GM06990 (cell line): ENCODE measurements around the gene EXOC3L1.

Experiments
- DNase-seq: peaks from one replicate; pipeline ENCODE4 v3.0.0-alpha.2; 2011; ENCODE audit not compliant: insufficient read length; ENCODE audit errors: extremely low read depth
- H3K27me3 ChIP-seq: replicated peaks from 2 replicates; pipeline ENCODE4 v1.6.0; 2011; ENCODE audit warnings: low read length; ENCODE audit not compliant: control insufficient read depth, insufficient read depth
- H3K36me3 ChIP-seq: 2 replicates; pipeline ENCODE4 v1.5.1; 2011; ENCODE audit warnings: low read length; ENCODE audit not compliant: control insufficient read depth, insufficient read depth
- H3K4me3 ChIP-seq: replicated peaks from 2 replicates; pipeline ENCODE4 v1.5.1; 2011; ENCODE audit warnings: low read depth, mild to moderate bottlenecking, control low read depth, low read length
- TF ChIP-seq, protein P1 (sequence below): IDR thresholded peaks from 2 replicates; pipeline ENCODE4 v1.5.1; 2011; ENCODE audit warnings: low read length, control low read depth, mild to moderate bottlenecking, inconsistent platforms; ENCODE audit not compliant: insufficient read depth, poor library complexity, severe bottlenecking

Gene EXOC3L1

GRCh38 chr16:67211674-67212073, 21.7 kb upstream of the EXOC3L1 start:
- Histone ChIP-seq H3K36me3 (peaks cover under 1% of the 10 kb centered on the region; the same call in 1 of the 2 replicates), H3K4me3 (no peak overlapping the region), H3K27me3 (no peaks in the 10 kb centered on the region)
- TF ChIP-seq, protein P1, sequence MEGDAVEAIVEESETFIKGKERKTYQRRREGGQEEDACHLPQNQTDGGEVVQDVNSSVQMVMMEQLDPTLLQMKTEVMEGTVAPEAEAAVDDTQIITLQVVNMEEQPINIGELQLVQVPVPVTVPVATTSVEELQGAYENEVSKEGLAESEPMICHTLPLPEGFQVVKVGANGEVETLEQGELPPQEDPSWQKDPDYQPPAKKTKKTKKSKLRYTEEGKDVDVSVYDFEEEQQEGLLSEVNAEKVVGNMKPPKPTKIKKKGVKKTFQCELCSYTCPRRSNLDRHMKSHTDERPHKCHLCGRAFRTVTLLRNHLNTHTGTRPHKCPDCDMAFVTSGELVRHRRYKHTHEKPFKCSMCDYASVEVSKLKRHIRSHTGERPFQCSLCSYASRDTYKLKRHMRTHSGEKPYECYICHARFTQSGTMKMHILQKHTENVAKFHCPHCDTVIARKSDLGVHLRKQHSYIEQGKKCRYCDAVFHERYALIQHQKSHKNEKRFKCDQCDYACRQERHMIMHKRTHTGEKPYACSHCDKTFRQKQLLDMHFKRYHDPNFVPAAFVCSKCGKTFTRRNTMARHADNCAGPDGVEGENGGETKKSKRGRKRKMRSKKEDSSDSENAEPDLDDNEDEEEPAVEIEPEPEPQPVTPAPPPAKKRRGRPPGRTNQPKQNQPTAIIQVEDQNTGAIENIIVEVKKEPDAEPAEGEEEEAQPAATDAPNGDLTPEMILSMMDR, result no peak
- DNase-seq, result no peak

DNA sequence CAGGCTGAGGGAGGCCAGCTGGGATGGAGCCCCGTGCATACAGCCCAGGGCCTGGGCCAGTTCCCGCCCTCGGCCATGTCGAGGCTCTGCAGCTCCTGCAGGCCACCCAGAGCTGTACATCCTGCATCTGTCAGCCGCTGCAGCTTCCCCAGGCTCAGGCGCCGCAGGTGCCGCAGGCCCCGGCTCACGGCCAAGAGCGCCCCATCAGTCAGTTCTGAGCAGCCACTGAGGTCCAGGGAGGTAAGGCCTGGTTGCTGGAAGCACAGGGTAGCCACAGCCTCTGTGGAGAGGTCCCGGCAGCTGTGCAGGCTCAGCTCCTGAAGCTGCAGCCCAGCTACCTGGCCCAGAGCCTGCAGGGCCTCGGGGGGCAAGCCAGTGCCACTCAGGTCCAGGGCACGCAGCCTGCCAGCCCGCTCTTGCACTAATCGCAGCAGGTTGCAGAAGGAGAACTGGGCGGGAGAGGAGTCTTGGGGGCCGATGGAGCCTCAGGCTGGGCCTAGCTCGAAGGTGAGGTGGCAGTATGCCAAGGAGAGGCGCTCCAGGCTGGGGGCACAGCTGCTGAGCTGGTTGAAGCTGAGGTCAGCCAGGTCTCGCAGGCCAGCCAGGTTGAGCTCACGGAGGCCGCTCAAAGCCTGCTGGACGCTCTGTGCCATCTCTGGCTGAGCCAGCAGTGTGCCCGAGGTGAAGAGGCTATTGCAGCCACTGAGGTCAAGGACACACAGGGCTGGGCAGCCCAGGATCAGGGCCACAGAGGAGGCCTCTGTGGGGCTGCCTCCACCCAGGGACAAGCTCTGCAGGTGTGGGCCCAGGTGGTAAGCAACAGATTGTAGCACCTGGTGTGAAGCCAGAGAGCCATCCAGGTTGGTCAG, 20.4 kb upstream of the EXOC3L1 start:
- H3K27me3 ChIP-seq, result no peaks in the 10 kb centered on the region
- DNase-seq, result no peak
- H3K4me3 ChIP-seq, result no peak overlapping the region
- TF ChIP-seq, protein P1, result no peak
- peaks cover 4% of the 10 kb centered on the region for H3K36me3 ChIP-seq

DNA sequence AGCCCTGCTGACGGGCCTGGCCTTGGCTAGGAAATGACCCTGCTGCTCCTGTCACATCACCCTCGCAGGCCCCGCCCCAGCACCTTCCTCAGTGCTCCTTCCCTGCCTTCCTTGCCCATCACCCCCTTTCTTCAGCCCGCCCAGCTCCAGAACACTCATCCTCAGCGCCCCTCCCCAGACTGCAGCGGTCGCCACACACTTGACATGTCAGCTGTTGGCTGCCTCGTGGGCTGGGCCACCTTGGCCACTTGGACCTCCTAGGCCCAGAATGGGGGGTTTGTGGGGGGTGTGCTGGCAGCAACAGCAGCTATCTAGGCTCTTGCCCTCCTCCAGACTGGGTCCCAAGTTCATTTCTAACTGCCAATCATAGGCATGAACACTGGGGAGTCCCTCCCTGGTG, 19.6 kb upstream of the EXOC3L1 start:
- DNase-seq, result no peak
- TF ChIP-seq, protein P1, result no peak
- no peak overlapping the region for H3K4me3 ChIP-seq
- H3K27me3 ChIP-seq, result no peaks in the 10 kb centered on the region
- H3K36me3 ChIP-seq, result peaks cover 4% of the 10 kb centered on the region

DNA sequence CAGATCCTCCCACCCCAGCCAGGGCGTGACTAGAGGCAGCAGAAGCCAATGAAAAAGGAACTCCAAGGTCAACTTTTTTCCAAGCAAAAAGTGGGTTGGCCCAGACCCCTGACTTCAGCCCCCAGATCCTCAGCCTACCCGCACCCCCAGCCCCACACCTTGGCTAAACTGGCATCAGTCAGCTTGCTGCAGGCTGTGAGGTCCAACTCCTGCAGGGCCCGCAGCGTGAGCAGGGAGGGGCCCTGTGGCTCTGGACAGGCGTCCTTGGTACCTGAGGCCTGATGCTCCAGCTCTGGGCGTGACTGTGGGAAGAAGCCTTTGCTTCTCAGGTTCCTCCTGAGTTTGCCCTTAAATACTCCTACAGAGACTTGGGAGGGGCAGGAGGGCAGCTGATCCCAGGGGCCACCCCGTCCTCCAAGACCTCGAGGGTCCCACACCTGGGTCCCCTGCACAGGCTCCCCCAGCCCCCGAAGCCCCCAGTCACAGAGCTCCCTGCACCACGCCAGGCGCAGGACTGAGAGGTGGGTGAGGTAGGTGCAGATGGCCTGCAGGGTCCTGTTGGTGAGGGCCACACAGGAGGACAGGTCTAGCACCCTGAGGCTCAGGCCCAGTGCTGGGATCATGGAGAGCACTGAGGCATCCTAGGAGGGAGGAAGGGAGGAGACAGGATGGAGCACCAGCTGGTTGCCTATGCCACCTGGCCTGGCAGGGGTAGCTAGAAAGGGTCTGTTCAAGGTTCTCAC, 18.4 kb upstream of the EXOC3L1 start:
- no peaks in the 10 kb centered on the region for H3K27me3 ChIP-seq
- no peak for DNase-seq
- H3K4me3 ChIP-seq, result no peak overlapping the region
- TF ChIP-seq, protein P1, result no peak
- H3K36me3 ChIP-seq, result peaks cover 12% of the 10 kb centered on the region

DNA sequence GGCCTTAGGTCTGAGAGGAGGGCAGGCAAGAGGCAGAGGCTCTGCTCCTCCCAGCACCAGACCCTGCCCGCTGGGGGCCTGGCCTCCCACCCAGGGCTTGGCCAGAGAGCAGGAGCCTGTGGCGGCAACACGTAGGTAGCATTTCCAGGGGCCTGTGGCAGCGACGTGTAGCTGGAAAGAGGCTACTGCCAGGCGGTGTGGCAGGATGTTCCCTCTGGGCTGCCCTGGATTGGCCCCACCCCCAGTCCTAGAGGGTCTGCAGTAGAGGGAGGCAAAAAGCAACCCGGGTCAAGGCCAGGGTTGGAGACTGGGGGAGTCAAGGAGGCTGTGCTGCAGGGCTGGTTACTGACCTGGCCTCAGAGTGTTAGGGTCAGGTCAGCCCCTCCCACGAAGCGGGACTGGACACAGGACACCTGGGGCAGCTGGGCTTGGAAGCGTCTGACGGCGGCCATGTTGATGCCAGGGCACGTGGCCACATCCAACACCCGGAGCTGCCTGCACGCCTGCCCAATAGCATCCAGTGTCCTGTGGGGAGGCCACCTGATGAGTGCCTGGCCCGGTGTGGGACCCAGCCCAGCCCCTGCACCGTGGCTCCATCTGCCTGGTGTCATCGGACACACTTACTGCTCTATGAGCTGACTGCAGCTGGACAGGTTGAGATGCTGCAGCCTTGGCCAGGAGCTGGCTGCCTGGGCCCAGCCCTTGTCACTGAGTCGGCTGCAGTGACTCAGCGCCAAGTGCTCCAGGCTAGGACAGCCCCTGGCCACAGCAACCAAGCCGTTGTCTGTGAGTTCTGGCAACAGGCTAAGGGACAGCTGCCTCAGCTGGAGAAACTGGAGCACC, 17.5 kb upstream of the EXOC3L1 start:
- H3K4me3 ChIP-seq, result no peak overlapping the region
- TF ChIP-seq, protein P1, result no peak
- DNase-seq, result no peak

More for the DNA sequence above, 17.5 kb upstream of the EXOC3L1 start:
- H3K36me3 ChIP-seq, result peaks cover 20% of the 10 kb centered on the region
- no peaks in the 10 kb centered on the region for H3K27me3 ChIP-seq
